K562 (cell line): ENCODE data around the gene UNKL. TPM values are rescaled to one million over a fixed set of nuclear protein-coding genes. Genes with fewer than 3 reads are reported as not detected.

Source experiments
- ATAC-seq: fragments of 200-7000 bp; cut with Tn5 transposase; 3 replicates; pipeline ENCODE4 v1.9.1; 2020; ENCODE audit warnings: moderate library complexity
- BruUV-seq: library from RNA; stranded (reverse); fragments of 400-500 nt; replicated peaks from 2 replicates; lab custom pipeline; 2021; lab: Mats Ljungman, UMichigan
- CTCF ChIA-PET: fragments of 300-600 bp; formaldehyde crosslinking; extraction: SDS; loops from one replicate; lab custom pipeline; 2021; ENCODE audit warnings: low intra/inter-chr PET ratio; lab: Yijun Ruan, JAX
- POLR2A ChIA-PET: fragments of 300-600, 350-650 bp; sonication (Branson Sonifier 250); formaldehyde crosslinking; extraction: SDS; loops from one replicate; lab custom pipeline; 2021; ENCODE audit warnings: antibody characterized with exemption, inconsistent platforms; lab: Yijun Ruan, JAX
- DNase-seq, 4 experiments: peaks; one replicate each; pipeline versions ENCODE4 v3.0.0 to v3.0.0-alpha.2; 2011 to 2018; ENCODE audit warnings: low spot score in 3 of 4, mixed read lengths in 3 of 4; ENCODE audit errors: extremely low read depth in 1 of 4
- FAIRE-seq: peaks from 2 replicates; lab custom pipeline; 2011; peaks lifted over from hg19 to GRCh38; lab: Jason Lieb, UNC
- H2AFZ ChIP-seq: 2 replicates; pipeline ENCODE4 v1.6.0; 2011; ENCODE audit warnings: low read depth, low read length, control low read depth, inconsistent platforms
- H3K27ac ChIP-seq: fragments of 200-600 bp; 3 replicates; pipeline ENCODE4 v1.8.0; 2011; ENCODE audit warnings: low read depth, mild to moderate bottlenecking, control low read depth, inconsistent platforms, low read length, moderate library complexity, mixed read lengths; ENCODE audit errors: extremely low read depth
- H3K27me3 ChIP-seq, 2 experiments: fragments of 300-600 bp in 1 of 2; 2 replicates in 1 of 2; 3 replicates in 1 of 2; pipeline versions ENCODE4 v1.6.0 to v1.8.0; 2011; ENCODE audit warnings: inconsistent platforms in 2 of 2, low read length in 2 of 2, mild to moderate bottlenecking in 1 of 2, mixed read lengths in 1 of 2, moderate library complexity in 1 of 2; ENCODE audit not compliant: control insufficient read depth in 2 of 2, insufficient read depth in 2 of 2
- H3K36me3 ChIP-seq: fragments of 300-600 bp; 3 replicates; pipeline ENCODE4 v1.8.0; 2011; ENCODE audit warnings: mild to moderate bottlenecking, low read length, inconsistent platforms; ENCODE audit not compliant: control insufficient read depth, insufficient read depth
- H3K4me1 ChIP-seq, 2 experiments: fragments of 200-600 bp in 1 of 2; replicated peaks in 1 of 2; 2 replicates in 1 of 2; 3 replicates in 1 of 2; pipeline versions ENCODE4 v1.5.1 to v1.8.0; 2011; ENCODE audit warnings: inconsistent platforms in 2 of 2, low read length in 2 of 2, mild to moderate bottlenecking in 1 of 2, mixed read lengths in 1 of 2, moderate library complexity in 1 of 2; ENCODE audit not compliant: control insufficient read depth in 2 of 2, insufficient read depth in 2 of 2
- H3K4me2 ChIP-seq: 2 replicates; pipeline ENCODE4 v1.6.1; 2011; ENCODE audit warnings: low read length, control low read depth, inconsistent platforms, mixed read lengths; ENCODE audit not compliant: insufficient read depth
- H3K4me3 ChIP-seq: fragments of 200-600 bp; sonication (generic), shearing (Covaris generic); 2 replicates; pipeline ENCODE4 v1.5.1; 2016; ENCODE audit warnings: control low read depth, inconsistent platforms
- H3K79me2 ChIP-seq: fragments of 200-600 bp; 3 replicates; pipeline ENCODE4 v1.8.0; 2011; ENCODE audit warnings: low read length, inconsistent platforms; ENCODE audit not compliant: control insufficient read depth, insufficient read depth
- H3K9ac ChIP-seq, 2 experiments: 2 replicates each; pipeline versions ENCODE4 v1.6.0 to v1.6.1; 2011; ENCODE audit warnings: low read depth in 2 of 2, low read length in 2 of 2, control low read depth in 1 of 2, inconsistent platforms in 1 of 2, mild to moderate bottlenecking in 1 of 2, mixed read lengths in 1 of 2; ENCODE audit not compliant: insufficient read depth in 1 of 2
- H3K9me1 ChIP-seq: one replicate; pipeline ENCODE4 v1.6.0; 2011; ENCODE audit warnings: inconsistent platforms, mild to moderate bottlenecking, low read length, moderate library complexity; ENCODE audit not compliant: control insufficient read depth, insufficient read depth
- H3K9me3 ChIP-seq: replicated peaks from 2 replicates; pipeline ENCODE4 v1.5.1; 2011; ENCODE audit warnings: low read depth, low read length, inconsistent platforms; ENCODE audit not compliant: control insufficient read depth, insufficient read depth
- H4K20me1 ChIP-seq: replicated peaks from 2 replicates; pipeline ENCODE4 v1.6.1; 2011; ENCODE audit warnings: low read length, inconsistent platforms, mixed read lengths; ENCODE audit not compliant: control insufficient read depth, insufficient read depth
- CAMTA2 ChIP-seq: fragments of 250-450 bp; sonication (Bioruptor Pico); conservative IDR thresholded peaks from 2 replicates; pipeline ENCODE4 v1.5.1; 2022
- CBFA2T2 ChIP-seq: fragments of 450-650 bp; conservative IDR thresholded peaks from 2 replicates; pipeline ENCODE4 v1.6.1; 2017; ENCODE audit warnings: mild to moderate bottlenecking
- NFYB ChIP-seq: IDR thresholded peaks from 2 replicates; pipeline ENCODE4 v1.6.1; 2011; ENCODE audit warnings: mild to moderate bottlenecking, moderate library complexity; ENCODE audit not compliant: insufficient read length; ENCODE audit errors: extremely low read depth
- PML ChIP-seq: IDR thresholded peaks from 2 replicates; pipeline ENCODE4 v1.6.1; 2012; ENCODE audit warnings: low read length, inconsistent platforms
- RAD51 ChIP-seq: fragments of 450-650 bp; IDR thresholded peaks from 2 replicates; pipeline ENCODE4 v1.7.1; 2016; ENCODE audit warnings: low read depth, mild to moderate bottlenecking, borderline replicate concordance
- TSC22D4 ChIP-seq: fragments of 450-650 bp; IDR thresholded peaks from 2 replicates; pipeline ENCODE4 v1.6.1; 2016; ENCODE audit warnings: missing genetic modification characterization, missing biosample characterization, control low read depth
- WGBS: fragments of 100-300 bp; shearing (Covaris generic); methylation state at CpG from one replicate; pipeline ENCODE4 v1.1.6; 2016; ENCODE audit warnings: low coverage, mixed read lengths; ENCODE audit not compliant: insufficient coverage; ENCODE audit errors: missing lambda C conversion rate; 5-methylcytosine and 5-hydroxymethylcytosine counted together
- in situ Hi-C: fragments of 300-500 bp; cut with MboI; formaldehyde crosslinking; loops from 4 replicates; pipeline ENCODE4 v1.15.0; 2018; ENCODE audit warnings: inconsistent platforms, mixed read lengths
- intact Hi-C: fragments of 100-400 bp; cut with micrococcal nuclease; formaldehyde crosslinking; loops from 2 replicates; pipeline ENCODE4 v1.14.2; 2022
- polyA plus RNA-seq, 8 experiments: library from polyadenylated mRNA; depleted of rRNA in 4 of 8; stranded (reverse) in 5 of 8; unstranded in 3 of 8; fragments of >200 nt; fragmentation: Nextera tagmentation in 2 of 8; fragmentation: Illumina TruSeq in 1 of 8; extraction: Ambion mirVana in 2 of 8; extraction: Trizol in 1 of 8; gene quantifications; 2 replicates each; pipeline versions ENCODE4 v1.2.1 to v1.2.3, GENCODE V29; 2011 to 2014; ENCODE audit warnings: inconsistent platforms in 1 of 8, missing spikeins in 1 of 8
- total RNA-seq, 7 experiments: library from RNA; depleted of rRNA in 6 of 7; stranded (reverse); fragments of >200 nt in 6 of 7; fragmentation: Illumina TruSeq in 2 of 7; extraction: Trizol in 2 of 7; gene quantifications; 2 replicates each; pipeline versions ENCODE4 v1.2.1 to v1.2.3, GENCODE V29; 2011 to 2021; ENCODE audit warnings: low replicate concordance in 1 of 7
- TF ChIP-seq, protein P1 (sequence below): fragments of 450-650 bp; formaldehyde crosslinking; IDR thresholded peaks from 2 replicates; pipeline ENCODE4 v1.4.0; 2022; ENCODE audit warnings: mild to moderate bottlenecking, moderate library complexity

Gene UNKL
- total and polyA plus RNA-seq, 9 of the 15 experiments (the other 6 are each of a cell fraction or from before 2014, with no cell fraction given), result 0.37 to 30.2 (median 5.1) TPM

DNA sequence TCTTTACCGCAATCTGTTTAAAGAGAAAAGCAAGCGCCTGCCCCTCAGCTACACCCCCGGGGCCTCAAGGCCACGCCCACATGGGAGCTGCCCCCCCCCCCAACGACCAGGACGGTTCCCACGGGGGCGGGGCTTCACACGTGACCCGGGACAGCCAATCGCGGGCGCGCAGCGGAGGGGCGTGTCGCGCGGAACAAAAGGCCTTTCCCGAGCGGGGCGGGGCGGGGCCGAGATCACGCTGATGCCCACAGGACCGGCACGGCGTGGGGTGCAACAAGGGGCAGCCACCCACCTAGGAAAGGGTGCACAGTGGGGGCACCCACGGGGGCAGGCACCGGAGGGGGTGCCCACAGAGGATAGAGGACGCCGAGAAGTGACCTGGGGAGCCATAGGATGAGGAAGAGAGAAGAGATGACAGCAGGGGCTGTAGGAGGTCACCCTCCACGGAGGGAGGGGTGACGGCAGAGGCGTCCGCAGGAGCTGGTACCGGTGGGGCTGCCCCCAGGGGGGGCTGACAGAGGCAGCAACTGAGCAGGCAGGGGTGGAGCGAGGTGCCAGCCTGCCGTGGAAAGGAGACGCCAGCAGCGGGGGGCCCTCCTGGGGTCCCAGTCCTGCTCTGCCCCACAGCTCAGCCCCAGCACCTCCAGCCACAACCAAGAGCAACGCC lies 6.2 kb downstream of the UNKL start (continued):
- TF ChIP-seq, protein P1, sequence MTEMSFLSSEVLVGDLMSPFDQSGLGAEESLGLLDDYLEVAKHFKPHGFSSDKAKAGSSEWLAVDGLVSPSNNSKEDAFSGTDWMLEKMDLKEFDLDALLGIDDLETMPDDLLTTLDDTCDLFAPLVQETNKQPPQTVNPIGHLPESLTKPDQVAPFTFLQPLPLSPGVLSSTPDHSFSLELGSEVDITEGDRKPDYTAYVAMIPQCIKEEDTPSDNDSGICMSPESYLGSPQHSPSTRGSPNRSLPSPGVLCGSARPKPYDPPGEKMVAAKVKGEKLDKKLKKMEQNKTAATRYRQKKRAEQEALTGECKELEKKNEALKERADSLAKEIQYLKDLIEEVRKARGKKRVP, result no peak
- TF ChIP-seq NFYB (peak; percentile 66), RAD51 (peak; percentile 97), CAMTA2 (CRISPR knock-in tag) (no peak), PML (no peak), CBFA2T2 (peak; percentile 76)

DNA sequence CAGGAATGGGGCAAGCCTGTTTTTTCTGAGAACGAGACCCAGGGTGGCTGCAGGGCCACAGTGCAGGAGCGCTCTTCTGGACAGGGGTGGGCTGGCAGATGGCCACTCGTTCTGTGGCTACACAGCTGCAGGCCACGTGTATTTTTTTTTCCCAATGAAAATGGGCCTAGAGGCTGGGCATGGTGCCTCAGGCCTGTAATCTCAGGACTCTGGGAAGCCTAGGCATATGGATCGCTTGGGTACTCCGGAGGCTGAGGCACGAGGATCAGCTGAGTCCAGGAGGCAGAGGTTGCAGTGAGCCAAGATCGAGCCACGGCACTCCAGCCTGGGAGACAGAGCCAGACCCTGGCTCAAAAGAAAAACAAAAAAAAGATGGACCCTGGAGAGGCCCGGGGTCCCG lies 6.8 kb downstream of the UNKL start:
- no peak for DNase-seq
- CTCF ChIA-PET, result interaction anchor here (0.6 kb wide), 1 partner anchor 796 kb away, joined by 3 read pairs; no protein-coding TSS in a partner anchor
- Histone ChIP-seq H3K27ac (no peak overlapping the region), H3K4me3 (peak overlapping the region; percentile 44), H3K79me2 (peaks cover 3% of the 10 kb centered on the region; the same call in 1 of the 3 replicates), H4K20me1 (peaks cover 7% of the 10 kb centered on the region; the same call in 1 of the 2 replicates), H3K4me1 (peaks cover 4 to 29% of the 10 kb centered on the region in 2 experiments; a peak in 3 of 5 replicates), H3K4me2 (peak overlapping the region; percentile 26), H2AFZ (0 out of 2 replicates have a peak overlapping the region, but pooled peaks have one; percentile 81), H3K36me3 (no peaks in the 10 kb centered on the region), H3K9ac (peak overlapping the region; percentile 9 to 90; a peak in 3 of 4 replicates), H3K9me3 (no peaks in the 10 kb centered on the region), H3K9me1 (no peaks in the 10 kb centered on the region), H3K27me3 (no peaks in the 10 kb centered on the region)
- intact Hi-C loops (no loop called here), in situ Hi-C loops (no loop called here)
- WGBS, result 29% methylated on average over 10 of the region's 11 CpGs
- BruUV-seq, result no TSS peak
- no peak for FAIRE-seq
- TF ChIP-seq TSC22D4 (tag), result no peak
- peak; percentile 43 for ATAC-seq
- POLR2A ChIA-PET, result interaction anchor here (0.6 to 1.9 kb wide), 8 partner anchors 9 to 88 kb away, joined by 3 to 7 read pairs (median 4); partner anchors contain the start of gene UQCC4
